ENCODE data around the gene STEAP1. TPM values are rescaled to one million over a fixed set of nuclear protein-coding genes. Genes with fewer than 3 reads are reported as not detected.

Gene STEAP1
- total RNA-seq, 3 donors from 2014 or later (not counting 1 experiment from before 2014, with no cell fraction given) = not detected

GRCh38 chr7:90210981-90211380, 56.7 kb downstream of the STEAP1 start:
- DNase-seq (no peak), ATAC-seq (no peak)
- H3K27me3 ChIP-seq (ENCODE audit: control insufficient read depth, insufficient read depth, low read length) = peaks cover 15% of the 10 kb centered on the region
- Mint-ChIP-seq H3K9me3 (no peaks in the 10 kb centered on the region), H3K4me3 (no peak overlapping the region), H3K4me1 (no peaks in the 10 kb centered on the region), H3K27me3 (ENCODE audit: low read depth in 2 of 2) (peaks cover 8 to 19% of the 10 kb centered on the region in 2 donors), H3K27ac (no peak overlapping the region), H3K36me3 (no peaks in the 10 kb centered on the region)
- H3K36me3 ChIP-seq (ENCODE audit: control insufficient read depth, insufficient read depth, low read length) = no peaks in the 10 kb centered on the region
- no peak overlapping the region for H3K4me3 ChIP-seq (ENCODE audit: low read length)
- H3K27ac ChIP-seq (ENCODE audit: low read length) = no peak overlapping the region
- intact Hi-C loops (cut with micrococcal nuclease) = no loop called here
- no peaks in the 10 kb centered on the region for H3K9me3 ChIP-seq (ENCODE audit: control insufficient read depth, insufficient read depth, low read length)
- WGBS (ENCODE audit: insufficient coverage) = 28% methylated on average over 11 of the region's 11 CpGs
- no peak for TF ChIP-seq CTCF (IDR thresholded peaks at IDR 0.05)
- H3K4me1 ChIP-seq (ENCODE audit: control insufficient read depth, insufficient read depth, low read length) = no peaks in the 10 kb centered on the region

DNA sequence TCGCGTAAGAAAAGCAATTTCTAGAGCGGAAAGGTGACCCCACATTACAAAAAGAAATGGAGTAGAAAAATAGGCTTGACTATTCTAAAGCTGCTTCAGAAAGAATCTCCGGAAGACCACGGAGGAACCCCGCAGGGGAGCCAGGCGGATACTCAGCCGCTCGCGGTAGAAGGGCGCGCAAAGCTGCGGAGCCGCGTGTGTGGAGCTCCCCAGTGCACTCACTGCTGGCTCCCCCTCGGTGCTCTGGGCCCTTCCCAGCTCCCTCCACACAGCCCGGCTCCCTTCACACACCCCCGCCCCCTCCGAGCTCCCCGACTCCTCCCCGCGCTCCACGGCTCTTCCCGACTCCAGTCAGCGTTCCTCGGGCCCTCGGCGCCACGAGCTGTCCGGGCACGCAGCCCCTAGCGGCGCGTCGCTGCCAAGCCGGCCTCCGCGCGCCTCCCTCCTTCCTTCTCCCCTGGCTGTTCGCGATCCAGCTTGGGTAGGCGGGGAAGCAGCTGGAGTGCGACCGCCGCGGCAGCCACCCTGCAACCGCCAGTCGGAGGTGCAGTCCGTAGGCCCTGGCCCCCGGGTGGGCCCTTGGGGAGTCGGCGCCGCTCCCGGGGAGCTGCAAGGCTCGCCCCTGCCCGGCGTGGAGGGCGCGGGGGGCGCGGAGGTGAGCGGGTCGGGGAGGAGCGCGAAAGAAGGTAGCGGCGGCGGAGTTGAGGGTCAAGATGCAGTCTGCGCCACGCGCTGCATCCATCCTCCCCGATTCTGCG, 57.3 kb downstream of the STEAP1 start, which contains the start of gene STEAP2:
Gene STEAP2 (plus strand): TSS at position 350 of the 758 bp plus-strand sequence. CDS start 13,343 bp downstream, outside the sequence.
- Histone ChIP-seq H3K4me3 (ENCODE audit: low read length) (no peak within 1 kb of the TSS), H3K27ac (ENCODE audit: low read length) (no peak within 1 kb of the TSS), H3K9me3 (ENCODE audit: control insufficient read depth, insufficient read depth, low read length) (no peaks in the 10 kb centered on the region), H3K36me3 (ENCODE audit: control insufficient read depth, insufficient read depth, low read length) (no peaks in the 10 kb centered on the region), H3K27me3 (ENCODE audit: control insufficient read depth, insufficient read depth, low read length) (peaks cover 15% of the 10 kb centered on the region), H3K4me1 (ENCODE audit: control insufficient read depth, insufficient read depth, low read length) (no peaks in the 10 kb centered on the region)
- WGBS (ENCODE audit: insufficient coverage) = 2% methylated on average over 73 of the region's 73 CpGs
- Mint-ChIP-seq H3K36me3 (no peaks in the 10 kb centered on the region), H3K27ac (no peak within 1 kb of the TSS), H3K4me3 (no peak within 1 kb of the TSS), H3K4me1 (no peaks in the 10 kb centered on the region), H3K27me3 (ENCODE audit: low read depth in 2 of 2) (peaks cover 8 to 21% of the 10 kb centered on the region in 2 donors), H3K9me3 (no peaks in the 10 kb centered on the region)
- DNase-seq (peak in 1 of 2 donors; percentile 3), ATAC-seq (peak in 1 of 3 donors; percentile 39)
- no peak for TF ChIP-seq CTCF (IDR thresholded peaks at IDR 0.05)
- intact Hi-C loops (cut with micrococcal nuclease) = no loop called here

GRCh38 chr7:90212149-90212495, 57.9 kb downstream of the STEAP1 start:
- Histone ChIP-seq H3K4me1 (ENCODE audit: control insufficient read depth, insufficient read depth, low read length) (no peaks in the 10 kb centered on the region), H3K36me3 (ENCODE audit: control insufficient read depth, insufficient read depth, low read length) (no peaks in the 10 kb centered on the region), H3K4me3 (ENCODE audit: low read length) (no peak overlapping the region), H3K27ac (ENCODE audit: low read length) (no peak overlapping the region), H3K27me3 (ENCODE audit: control insufficient read depth, insufficient read depth, low read length) (peaks cover 15% of the 10 kb centered on the region), H3K9me3 (ENCODE audit: control insufficient read depth, insufficient read depth, low read length) (no peaks in the 10 kb centered on the region)
- 28% methylated on average over 6 of the region's 6 CpGs for WGBS (ENCODE audit: insufficient coverage)
- no peak for TF ChIP-seq CTCF (IDR thresholded peaks at IDR 0.05)
- no peak overlapping the region for H3K4me3 Mint-ChIP-seq
- ATAC-seq (no peak), DNase-seq (no peak)
- H3K36me3 Mint-ChIP-seq = no peaks in the 10 kb centered on the region
- no peak overlapping the region for H3K27ac Mint-ChIP-seq
- no peaks in the 10 kb centered on the region for H3K9me3 Mint-ChIP-seq
- no peaks in the 10 kb centered on the region for H3K4me1 Mint-ChIP-seq
- intact Hi-C loops (cut with micrococcal nuclease) = no loop called here
- H3K27me3 Mint-ChIP-seq (ENCODE audit: low read depth in 2 of 2) = peaks cover 8 to 21% of the 10 kb centered on the region in 2 donors

DNA sequence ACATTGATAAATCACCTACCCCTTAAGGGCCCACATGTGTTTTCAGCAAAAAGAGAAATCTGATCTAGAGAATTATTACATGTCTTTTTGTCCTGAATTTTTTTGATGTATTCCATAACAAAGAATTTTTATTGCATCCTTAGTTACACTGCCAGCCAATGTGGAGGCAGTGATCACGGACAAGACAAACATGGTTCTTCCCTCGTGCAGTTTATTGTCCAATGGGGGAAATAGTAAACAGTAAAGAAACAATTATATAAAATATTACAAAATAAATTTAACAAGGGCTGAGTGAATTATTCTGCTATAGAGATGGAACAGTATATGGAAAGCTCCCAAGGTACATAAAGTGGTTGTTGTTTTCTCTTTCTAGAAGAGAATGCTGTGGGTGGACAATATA, 59.3 kb downstream of the STEAP1 start:
- WGBS (ENCODE audit: insufficient coverage) = no CpG with 5 or more reads among the region's 2 CpGs
- intact Hi-C loops (cut with micrococcal nuclease) = no loop called here
- Mint-ChIP-seq H3K27ac (no peak overlapping the region), H3K4me3 (no peak overlapping the region), H3K36me3 (no peaks in the 10 kb centered on the region), H3K9me3 (no peaks in the 10 kb centered on the region), H3K27me3 (ENCODE audit: low read depth in 2 of 2) (peaks cover 15 to 17% of the 10 kb centered on the region in 2 donors), H3K4me1 (no peaks in the 10 kb centered on the region)
- H3K4me3 ChIP-seq (ENCODE audit: low read length) = no peak overlapping the region
- H3K4me1 ChIP-seq (ENCODE audit: control insufficient read depth, insufficient read depth, low read length) = no peaks in the 10 kb centered on the region
- H3K27ac ChIP-seq (ENCODE audit: low read length) = no peak overlapping the region
- no peaks in the 10 kb centered on the region for H3K9me3 ChIP-seq (ENCODE audit: control insufficient read depth, insufficient read depth, low read length)
- no peak for DNase-seq
- peaks cover 15% of the 10 kb centered on the region for H3K27me3 ChIP-seq (ENCODE audit: control insufficient read depth, insufficient read depth, low read length)
- no peak for TF ChIP-seq CTCF (IDR thresholded peaks at IDR 0.05)
- no peak for ATAC-seq
- H3K36me3 ChIP-seq (ENCODE audit: control insufficient read depth, insufficient read depth, low read length) = no peaks in the 10 kb centered on the region

Data from natural killer cell (primary cell).